ENCODE measurements around the gene PEX7.
A peak's percentile ranks its signal among the peaks of the same experiment; 100 is the strongest.

PEX7 gene

GRCh38 chr6:136920216-136920615 is 97.8 kb downstream of the PEX7 start:
- DNase-seq (ENCODE audit: low read depth, low spot score), result no peak
- no peak overlapping the region for H3K4me3 ChIP-seq (ENCODE audit: low read depth, low read length)
- in situ Hi-C loops (cut with HindIII; ENCODE audit: low sequenced_read_pairs), result no loop called here
- TF ChIP-seq CTCF (IDR thresholded peaks at IDR 0.05; ENCODE audit: low read depth, low read length), result no peak

- TF ChIP-seq CTCF (IDR thresholded peaks at IDR 0.05; ENCODE audit: low read depth, low read length), result no peak
- in situ Hi-C loops (cut with HindIII; ENCODE audit: low sequenced_read_pairs), result no loop called here
- DNase-seq (ENCODE audit: low read depth, low spot score), result peak; percentile 28
- H3K4me3 ChIP-seq (ENCODE audit: low read depth, low read length), result peak overlapping the region; percentile 35
These were observed 98.4 kb downstream of the PEX7 start for GRCh38 chr6:136920671-136921380.

- in situ Hi-C loops (cut with HindIII; ENCODE audit: low sequenced_read_pairs), result no loop called here
- peak overlapping the region; percentile 35 for H3K4me3 ChIP-seq (ENCODE audit: low read depth, low read length)
- no peak for DNase-seq (ENCODE audit: low read depth, low spot score)
- no peak for TF ChIP-seq CTCF (IDR thresholded peaks at IDR 0.05; ENCODE audit: low read depth, low read length)
These were observed 99.1 kb downstream of the PEX7 start for GRCh38 chr6:136921381-136921935.

- no peak for TF ChIP-seq CTCF (IDR thresholded peaks at IDR 0.05; ENCODE audit: low read depth, low read length)
- peak; percentile 12 for DNase-seq (ENCODE audit: low read depth, low spot score)
- peak within 1 kb of the TSS; percentile 35 for H3K4me3 ChIP-seq (ENCODE audit: low read depth, low read length)
- in situ Hi-C loops (cut with HindIII; ENCODE audit: low sequenced_read_pairs), result no loop called here
These were observed 99.7 kb downstream of the PEX7 start, which contains the start of gene SLC35D3 for GRCh38 chr6:136921936-136922684. SLC35D3 (plus strand) TSS chr6:136922301; CDS start chr6:136922429, 128 bp downstream.

GRCh38 chr6:136922685-136923006 is 100.3 kb downstream of the PEX7 start:
- DNase-seq (ENCODE audit: low read depth, low spot score), result no peak
- in situ Hi-C loops (cut with HindIII; ENCODE audit: low sequenced_read_pairs), result no loop called here
- no peak overlapping the region for H3K4me3 ChIP-seq (ENCODE audit: low read depth, low read length)
- TF ChIP-seq CTCF (IDR thresholded peaks at IDR 0.05; ENCODE audit: low read depth, low read length), result no peak

- TF ChIP-seq CTCF (IDR thresholded peaks at IDR 0.05; ENCODE audit: low read depth, low read length), result no peak
- no peak overlapping the region for H3K4me3 ChIP-seq (ENCODE audit: low read depth, low read length)
- in situ Hi-C loops (cut with HindIII; ENCODE audit: low sequenced_read_pairs), result no loop called here
- no peak for DNase-seq (ENCODE audit: low read depth, low spot score)
These were observed 100.9 kb downstream of the PEX7 start for GRCh38 chr6:136923116-136923953.
